Stimulated activated CD4-positive, alpha-beta T cell treated with anti-CD3 and anti-CD28 coated beads, Interleukin-2, amount 100 ng/mL, for 24 hours (primary cell): ENCODE data around the gene R3HCC1L.

ENCODE experiments used
- DNase-seq, 2 donors: peaks; one replicate each; pipeline ENCODE4 v3.0.0-alpha.2; 2020

Gene R3HCC1L

DNA sequence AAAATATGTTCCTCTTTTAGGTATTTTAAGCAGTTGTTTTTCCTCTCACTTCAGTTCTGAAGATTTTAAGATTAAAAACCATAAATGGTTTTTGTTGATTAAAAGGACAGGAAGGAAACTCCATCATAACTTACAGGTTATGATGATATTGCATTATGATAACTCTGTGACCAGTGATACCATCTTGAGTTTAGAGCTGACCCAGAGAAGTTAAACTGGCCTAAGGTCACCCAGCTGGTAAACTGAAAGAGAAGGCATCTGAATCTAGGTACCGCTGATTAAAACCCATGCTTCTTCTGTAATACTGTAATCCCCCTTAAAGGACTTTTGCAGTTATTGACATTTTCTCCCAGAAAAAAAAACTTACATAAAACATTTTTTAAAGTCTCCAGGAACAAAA is 103.9 kb downstream of the R3HCC1L start:
- DNase-seq, result no peak

DNA sequence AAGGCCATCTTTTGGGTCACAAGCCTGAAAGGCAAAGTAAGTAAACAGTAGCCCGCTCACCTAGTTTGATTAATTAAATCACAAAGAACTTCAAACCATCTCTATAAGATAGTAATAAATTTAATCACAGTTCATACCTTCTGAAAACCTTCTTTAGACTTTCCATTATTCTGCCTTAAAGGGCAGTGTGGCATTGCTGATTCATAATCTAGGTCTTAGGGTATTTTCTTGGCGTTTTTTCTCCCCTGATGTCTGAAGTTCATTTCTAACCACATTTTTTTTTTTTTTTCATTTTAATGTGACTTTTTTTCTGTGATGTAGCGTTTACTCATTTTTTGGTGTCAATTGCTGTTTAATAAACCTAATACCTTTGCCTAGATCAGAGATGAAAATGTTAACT is 106.1 kb downstream of the R3HCC1L start:
- no peak for DNase-seq

DNA sequence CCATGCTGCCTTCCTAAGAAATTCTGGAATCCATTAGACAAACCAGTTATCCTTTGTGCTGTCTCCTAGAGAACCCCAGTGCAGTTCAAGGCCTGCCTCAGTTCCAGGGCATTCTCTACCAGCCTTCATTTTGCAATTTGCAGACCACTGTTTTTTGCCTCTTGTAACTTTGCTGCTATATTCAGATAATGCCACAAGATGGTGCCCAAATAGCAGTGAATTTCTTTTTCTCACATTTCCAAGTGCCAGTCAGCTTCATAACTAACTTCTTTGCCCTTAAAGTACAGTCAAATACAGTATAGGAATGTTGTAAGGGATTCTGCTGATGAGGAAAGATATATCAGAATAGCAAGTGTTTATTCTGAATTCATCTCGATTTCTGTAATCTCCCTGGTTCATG is 108.4 kb downstream of the R3HCC1L start:
- no peak for DNase-seq

DNA sequence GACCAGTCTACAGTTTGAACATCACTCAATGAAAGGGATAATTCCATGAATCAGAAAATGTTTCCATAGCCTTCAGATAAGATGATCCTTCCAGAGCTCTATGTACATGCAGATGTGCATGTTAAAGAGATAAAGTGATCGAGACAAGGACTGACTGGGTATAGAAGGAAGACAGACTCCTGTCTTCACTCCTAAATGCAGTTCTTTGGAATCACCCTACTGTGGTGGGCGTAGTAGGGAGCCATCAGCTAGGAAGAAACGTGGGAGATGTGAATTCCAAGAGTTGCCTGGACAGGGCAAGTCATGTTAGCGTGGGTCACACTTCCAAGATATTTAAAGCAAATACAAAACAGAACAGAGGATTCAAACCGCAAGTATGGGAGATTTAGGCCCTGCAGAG is 109.7 kb downstream of the R3HCC1L start:
- no peak for DNase-seq

DNA sequence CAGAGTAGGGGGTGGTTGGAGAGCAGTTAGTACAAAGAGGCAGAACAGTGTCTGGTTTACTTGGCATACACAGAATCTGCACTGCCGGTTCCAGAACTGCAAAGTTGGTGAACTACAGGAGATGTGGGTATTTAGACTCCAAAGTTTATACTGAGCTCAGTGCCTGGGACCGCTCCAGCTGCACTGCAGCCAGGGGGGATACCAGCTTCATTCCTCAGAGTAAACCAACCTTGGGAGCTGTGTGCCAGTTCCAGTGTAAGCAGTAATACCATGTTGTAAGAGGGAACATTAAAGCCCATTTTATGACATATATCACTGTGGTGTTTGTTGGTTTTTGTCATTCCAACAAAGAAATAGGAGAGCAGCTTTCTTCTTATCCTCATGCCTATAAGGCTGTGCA is 110.1 kb downstream of the R3HCC1L start:
- no peak for DNase-seq

DNA sequence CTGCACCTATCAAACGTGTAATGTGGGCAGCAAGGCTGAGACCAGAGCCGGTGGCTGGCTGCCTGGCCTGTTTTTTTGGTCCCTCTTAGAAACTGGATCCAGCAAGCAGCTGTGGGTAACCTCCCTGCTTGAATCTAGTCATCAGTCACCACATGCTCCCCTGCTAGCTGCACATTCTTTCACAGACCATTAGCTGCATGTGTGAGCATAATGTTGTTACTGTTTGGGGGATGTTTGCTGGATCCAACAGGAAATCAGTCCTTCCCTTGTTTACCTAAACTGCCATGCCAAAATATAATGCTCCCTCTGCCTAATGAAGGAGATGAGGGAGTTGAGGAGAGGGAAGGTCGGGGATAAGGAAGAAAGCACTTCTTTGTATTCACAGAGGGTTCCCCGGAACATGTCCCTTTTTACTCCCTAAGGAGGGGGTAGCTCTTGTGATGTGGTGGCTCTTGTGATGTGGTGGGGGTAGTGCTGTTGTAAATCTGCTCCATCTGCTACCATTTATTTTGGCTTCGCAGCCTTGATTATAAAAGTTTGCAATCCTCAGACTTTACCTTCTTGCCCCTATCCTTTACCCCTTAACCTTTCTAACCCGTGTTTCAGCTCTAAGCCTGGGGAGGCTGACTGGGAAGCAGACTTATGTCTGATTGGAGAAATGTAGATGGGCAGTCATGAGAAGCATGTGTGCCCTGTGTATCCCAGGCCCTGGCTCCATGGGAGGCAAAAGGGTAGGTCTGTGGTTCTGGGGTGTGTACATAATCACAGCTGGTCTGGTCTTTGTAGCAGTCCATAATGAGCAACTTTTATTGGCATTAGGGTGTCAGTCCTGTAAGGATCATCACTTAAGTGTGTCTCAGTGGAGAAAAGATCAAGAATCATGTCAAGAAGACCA is 112.7 kb downstream of the R3HCC1L start:
- no peak for DNase-seq

DNA sequence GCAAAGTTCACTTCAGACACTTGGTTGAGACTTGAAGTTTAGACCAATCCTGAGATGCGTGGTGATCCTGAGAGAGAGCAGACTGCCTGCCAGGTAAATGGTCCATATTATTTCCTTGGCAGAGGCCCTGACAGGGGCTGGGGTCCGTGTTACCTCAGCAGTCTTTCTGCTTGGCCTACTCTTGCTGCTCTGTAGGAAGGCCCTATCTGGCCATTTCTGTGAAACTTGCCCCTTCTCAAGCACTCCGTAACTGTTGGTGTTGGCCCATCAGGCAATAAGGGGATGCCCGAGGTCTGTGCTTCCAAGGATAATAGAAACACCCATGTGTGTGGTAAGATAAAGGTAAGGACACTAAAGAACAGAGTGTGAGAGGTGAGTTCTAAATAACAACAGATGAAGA is 113.6 kb downstream of the R3HCC1L start:
- DNase-seq, result no peak

DNA sequence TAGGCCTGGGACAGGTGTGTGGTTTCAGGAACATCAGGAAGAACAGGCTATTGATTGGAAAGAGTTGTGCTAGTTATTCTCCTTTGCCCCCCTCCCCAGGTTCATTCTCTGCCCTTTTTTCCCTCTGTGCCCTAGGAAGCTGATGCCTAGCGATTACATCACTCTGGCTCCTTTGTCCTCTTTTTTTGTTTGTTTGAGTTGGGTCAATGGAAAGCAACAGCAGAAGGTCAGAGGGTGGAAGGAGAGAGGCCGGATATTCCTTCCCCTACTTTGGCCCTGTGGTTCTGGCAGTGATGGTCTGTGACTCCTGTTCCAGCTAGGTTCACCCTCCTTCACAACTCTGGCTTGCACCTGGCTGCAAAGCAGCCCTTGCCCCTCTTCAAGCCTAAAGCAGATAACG is 114.7 kb downstream of the R3HCC1L start:
- DNase-seq, result no peak

DNA sequence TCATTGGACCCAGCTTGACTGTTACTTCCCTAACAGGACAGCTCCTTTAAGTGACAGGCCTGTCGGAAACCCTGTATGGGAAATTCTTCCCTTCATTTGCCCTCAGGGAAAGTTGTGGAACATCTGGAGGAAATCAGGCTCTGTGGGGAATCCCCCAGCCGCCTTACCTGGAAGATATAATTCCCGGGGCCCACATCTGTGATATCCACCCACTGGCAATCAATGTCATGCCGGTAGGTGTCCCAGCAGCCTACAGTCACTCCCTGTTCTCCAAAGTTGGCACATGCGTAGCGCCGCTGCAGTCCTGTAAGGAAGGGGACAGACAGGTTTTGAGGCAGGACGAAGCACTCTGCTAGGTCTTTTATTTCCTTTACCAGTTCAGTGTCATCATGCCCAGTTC is 116.9 kb downstream of the R3HCC1L start:
- DNase-seq, result no peak

DNA sequence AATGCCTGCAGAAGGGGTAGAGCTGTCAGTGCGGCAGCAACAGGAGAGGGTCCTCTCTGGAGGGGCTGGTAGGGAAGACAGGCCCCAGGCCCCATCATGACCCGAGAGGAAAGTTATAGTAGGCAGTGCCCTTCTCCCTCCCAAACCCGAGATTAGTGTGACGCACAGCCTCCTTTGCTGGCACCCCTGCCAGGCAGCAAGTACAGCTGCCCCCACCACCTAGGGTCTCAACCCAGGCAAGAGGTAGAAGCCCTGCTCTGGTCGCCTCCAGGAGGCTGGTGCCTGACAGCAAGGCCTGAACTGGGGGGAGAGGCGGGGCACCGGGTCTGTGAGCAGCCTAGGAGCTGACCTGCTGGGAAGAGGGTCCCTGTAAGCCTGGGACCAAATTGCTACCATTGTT is 118.0 kb downstream of the R3HCC1L start:
- DNase-seq, result no peak

DNA sequence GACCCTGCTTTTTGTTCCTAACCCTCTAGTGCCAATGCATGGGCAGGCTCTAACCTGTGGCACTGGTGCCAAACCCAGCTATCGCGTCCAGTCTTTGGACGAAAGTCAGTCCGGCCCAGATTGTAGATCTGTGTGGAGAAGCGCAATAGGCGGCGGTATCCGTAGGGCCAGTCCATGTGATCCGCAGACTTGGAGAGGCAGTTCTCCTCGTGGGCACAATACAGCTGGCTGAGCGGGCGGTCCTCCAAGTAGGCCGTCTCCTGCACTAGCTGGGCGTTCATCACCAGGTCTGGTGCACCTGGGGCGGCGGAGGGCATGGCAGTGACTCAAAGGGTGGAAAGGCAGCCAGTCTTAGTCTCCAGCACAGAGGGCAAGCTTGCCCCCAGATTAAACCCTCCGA is 119.0 kb downstream of the R3HCC1L start:
- DNase-seq, result no peak

DNA sequence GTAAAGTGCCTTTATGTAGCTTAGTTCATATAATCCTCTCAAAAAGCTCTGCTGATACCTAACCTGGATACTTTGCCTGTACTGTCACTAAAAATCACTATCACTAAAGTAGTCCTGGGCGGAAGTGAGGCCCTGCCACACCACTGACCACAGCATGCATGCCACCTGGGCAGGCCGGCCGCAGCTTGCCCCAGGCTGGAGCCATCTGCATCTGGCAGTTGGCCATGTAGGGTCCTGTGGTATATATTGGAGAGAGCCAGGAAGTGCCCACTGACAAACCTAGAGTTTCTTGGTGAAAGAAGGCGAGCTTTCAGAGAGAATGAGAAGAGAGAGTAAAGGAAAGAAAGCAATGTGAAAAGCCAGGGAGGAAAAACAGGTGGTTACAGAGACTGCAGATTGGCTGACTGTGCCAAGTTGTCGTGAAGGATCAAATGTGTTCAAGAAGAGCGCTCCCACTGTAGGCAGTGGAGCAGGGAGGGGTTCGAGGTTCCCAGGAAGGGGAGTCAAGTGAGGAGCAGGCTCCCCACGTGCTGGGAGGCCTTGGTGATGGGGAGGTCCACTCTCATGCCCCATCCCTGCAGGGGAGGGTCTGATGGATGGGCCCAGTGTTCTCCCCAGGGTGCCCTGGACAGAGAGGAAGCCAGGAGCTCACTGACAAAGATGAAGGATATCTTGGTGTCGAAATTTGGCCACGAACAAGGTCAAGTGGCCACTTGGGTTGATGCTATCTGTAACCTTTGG is 119.9 kb downstream of the R3HCC1L start:
- DNase-seq, result no peak

DNA sequence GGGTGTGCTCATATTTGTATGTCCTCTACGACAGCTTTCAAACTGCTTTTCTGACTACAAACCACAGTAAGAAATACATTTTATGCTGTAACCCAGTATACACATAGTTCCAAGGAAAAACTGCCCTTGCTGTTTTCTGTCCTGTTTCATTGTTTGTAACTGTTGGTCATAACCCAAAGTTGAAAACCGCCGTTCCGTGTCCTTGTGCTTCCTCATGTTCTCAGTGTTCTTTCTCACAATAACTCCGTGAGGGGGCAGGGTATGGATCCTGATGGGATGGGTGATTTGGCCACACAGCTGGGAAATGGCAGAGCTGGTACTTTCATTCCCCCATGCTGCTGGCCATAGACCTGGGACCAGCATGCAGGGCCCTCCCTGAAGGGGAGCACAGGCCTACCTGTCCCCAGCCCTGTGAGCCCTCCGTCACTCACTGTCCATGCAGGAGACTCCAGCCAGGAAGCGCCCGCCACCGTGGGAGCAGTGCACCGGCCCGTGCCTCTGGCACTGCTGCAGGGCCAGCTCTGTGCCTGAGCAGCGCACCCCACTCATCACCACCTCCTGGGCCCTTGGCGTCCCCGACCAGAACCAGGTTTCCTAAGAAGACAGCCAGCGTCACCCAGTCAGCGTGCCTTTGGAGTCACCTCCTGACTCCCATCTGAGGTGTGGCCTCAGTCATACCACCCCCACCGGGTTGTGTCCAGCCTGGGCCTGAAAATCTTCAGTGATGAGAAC is 120.9 kb downstream of the R3HCC1L start:
- DNase-seq, result no peak

DNA sequence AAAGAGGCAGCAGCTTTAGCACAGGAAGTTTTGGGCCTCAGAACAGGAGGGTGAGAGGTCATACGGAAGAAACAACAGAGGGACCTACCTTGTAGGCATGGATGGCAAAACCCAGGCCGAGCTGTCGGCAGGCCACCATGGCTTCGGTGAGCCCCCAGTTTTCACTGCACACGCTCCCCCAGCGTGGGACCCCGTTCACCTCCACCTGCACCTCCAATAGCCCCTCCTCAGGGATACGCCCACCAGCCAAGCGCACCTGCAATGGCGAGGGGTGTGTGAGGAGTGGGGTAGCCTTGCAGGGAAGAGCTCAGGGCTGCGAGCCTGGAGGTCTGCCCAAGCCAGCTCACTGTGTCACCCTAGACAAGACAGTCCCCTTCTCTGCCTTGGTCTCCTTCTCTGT is 122.2 kb downstream of the R3HCC1L start:
- DNase-seq, result no peak

DNA sequence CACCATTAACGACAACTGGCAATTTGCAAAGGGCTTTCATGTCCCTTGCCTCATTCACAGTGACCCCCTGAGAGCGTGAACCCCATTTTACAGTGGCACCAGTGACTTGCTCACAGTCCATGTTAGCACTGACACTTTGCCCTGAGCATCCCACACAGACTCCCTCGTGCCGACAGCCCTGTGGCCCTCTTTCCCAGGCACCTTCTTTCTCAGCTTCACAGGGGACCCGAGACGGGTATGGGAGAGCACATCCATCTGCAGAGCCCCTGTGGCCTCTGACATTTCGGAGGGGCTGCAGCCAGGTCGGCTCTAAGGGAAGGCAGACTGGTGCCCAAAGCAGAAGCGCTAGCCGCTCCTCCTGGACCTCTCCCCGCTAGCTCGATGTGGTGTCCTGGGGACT is 122.7 kb downstream of the R3HCC1L start:
- DNase-seq, result no peak

DNA sequence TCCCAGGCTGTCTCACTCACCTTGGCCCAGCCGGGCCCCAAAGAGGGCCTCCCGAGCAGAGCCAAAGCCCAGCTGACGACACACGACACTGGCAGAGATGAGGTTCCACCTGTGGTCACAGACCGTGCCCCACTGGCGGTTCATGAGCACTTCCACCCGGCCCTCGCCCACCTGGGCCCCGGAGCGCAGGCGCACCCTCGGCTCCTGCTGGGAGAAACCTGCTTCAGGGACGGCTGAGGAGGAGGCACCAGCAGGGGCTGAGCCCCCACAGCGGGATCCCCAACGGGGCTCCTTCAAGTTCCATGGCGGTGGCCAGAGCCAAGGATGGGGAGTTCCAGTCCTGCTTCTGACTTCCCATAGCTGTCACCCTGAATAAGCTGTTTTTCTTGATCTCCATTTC is 123.5 kb downstream of the R3HCC1L start:
- DNase-seq, result no peak

DNA sequence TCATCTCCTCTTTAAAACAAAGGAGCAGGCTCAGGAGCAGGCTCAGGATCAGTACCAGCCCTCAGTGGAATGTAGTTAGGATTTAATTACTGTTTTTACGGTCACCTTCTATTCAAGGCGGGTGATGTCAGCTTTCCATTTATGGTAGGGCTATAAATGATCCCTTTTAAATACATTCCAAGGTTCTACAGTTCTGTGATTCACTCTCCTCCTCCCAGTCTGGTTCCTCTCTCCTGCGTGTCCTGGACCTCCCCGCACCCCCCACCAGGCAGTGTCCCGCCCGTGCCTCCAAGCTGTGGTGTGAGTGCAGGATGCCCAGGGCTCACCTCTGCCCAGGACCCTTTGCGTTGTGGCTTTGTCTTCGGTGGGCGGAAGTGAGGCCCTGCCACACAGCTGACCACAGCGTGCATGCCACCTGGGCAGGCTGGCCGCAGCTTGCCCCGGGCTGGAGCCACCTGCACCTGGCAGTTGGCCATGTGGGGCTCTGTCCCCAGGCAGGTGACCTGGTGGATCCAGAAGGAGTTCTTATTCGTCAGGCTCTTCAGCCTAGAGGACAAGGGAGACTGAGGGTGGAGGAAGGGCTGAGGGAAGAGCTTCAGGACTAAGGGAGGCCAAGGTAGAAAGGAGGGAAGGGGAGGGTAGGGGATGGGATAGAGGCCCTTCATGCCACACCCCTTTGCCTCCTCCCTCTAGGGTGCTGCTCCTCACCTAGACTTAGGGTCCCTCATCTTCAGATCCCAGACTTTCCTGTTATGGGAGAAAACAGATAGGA is 124.4 kb downstream of the R3HCC1L start:
- DNase-seq, result no peak

DNA sequence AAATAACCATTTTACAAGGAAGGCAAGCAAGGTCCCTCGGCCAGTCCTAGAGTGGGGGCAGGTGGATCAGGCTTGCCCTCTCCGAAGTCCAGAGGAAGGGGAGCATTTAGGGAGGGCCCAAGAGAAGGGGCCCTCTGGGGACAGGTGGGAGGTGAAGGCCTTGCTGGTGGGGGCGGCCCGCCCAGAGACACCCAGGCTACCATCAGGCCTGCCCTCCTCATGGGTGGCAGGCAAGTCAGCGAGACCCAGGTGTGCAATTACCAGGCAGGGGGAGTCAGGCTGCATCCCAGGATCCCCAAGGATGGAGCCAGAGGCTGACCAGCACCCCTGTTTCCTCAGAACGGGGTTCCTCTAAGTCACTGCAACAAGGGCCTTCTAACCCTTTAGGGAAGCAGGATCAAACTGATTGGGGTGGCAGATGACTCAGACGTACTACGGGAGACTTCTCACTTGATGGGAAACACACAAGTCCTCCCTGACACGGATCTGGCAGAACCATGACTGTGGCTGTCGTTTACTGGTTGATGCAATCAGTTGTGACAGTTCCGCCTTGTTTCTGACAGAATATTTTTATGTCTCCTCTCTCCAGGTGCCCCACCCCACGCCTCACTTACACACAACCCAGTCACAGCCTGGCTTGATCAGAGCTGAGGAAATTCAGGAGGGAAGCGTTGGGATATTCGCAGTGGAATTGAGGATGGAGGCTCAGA is 125.3 kb downstream of the R3HCC1L start:
- no peak for DNase-seq

DNA sequence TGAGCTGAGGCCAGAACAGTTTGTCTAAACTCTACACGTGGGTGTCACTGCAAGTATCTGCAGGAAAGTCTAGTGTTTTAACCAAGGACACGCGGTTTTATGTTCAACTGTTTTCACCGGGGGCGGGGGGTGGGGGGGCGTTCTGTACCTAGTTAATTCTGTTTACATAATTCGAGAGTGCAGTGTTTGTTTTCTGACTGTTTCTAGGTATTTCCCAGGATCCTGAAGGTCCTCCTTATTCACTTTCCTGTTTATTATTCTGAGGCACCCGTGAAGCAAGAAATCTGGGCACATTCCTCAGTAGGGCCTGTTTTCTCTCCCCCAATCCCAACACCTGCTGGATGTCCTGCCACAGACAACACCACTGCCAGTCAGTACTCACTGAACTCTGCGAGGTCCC is 125.9 kb downstream of the R3HCC1L start:
- no peak for DNase-seq

DNA sequence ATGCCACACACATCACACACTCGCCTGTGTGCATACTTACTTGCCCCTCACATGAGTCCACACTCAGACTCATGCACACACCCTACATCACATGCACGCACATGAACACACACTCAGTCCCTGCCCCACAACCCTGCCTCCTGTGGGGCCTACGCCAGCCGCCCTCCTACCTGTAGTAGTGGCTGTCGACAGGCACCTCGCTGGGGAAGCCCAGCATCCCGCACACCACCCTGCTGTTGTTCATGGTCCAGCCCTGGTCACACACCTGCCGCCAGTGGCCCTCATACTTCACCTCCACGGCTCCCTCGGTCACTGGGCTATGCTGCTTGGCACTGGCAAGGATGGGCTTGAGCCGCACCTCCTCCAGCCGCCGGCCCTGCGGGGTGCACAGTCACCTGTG is 126.3 kb downstream of the R3HCC1L start:
- no peak for DNase-seq

DNA sequence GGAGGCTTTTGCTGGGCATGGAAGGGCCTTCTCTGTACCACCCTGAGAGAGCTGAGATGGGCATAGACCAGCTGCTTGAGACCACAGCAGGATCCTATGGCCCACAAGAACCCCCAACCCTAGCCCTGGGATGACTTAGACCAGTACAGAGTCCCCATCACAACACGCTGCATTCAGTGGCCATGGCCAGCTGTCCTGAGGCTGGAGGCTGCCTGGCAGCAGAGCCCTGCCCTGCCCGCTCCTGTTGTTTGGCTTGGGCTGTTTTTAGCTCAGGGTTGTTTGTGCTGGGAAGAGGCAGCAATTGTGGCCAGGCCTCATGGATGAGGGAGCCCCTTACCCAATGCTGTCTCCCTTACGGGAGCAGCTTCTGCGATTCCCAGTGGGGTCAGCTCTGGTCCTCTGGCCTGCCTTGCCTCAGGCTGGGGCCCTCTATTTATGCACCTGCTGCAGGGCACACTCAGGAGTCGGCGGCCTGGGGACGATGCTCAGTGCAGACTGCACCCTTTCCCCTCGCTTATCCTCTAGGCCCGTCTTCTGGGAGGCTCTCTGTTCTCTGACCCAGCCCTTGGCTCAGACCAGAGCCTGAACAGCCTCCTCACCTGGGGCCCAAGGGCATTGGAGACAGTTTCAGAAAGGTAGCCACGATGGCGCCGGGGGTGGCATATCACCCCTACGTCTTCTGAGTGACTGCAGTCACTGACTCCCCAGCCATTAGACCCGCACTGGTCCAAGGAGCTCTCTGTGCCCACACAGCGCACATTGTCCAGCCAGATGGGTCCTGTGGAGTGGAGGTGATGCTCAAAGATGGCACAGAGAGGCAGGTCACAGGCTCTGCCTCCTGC is 127.2 kb downstream of the R3HCC1L start:
- no peak for DNase-seq
